ENCODE results near the gene MDFIC. TPM values are rescaled to one million over a fixed set of nuclear protein-coding genes. Genes with fewer than 3 reads are reported as not detected.

The MDFIC gene
- polyA plus RNA-seq, 4 donors: 0.67 to 10.5 (median 4.9) TPM

DNA sequence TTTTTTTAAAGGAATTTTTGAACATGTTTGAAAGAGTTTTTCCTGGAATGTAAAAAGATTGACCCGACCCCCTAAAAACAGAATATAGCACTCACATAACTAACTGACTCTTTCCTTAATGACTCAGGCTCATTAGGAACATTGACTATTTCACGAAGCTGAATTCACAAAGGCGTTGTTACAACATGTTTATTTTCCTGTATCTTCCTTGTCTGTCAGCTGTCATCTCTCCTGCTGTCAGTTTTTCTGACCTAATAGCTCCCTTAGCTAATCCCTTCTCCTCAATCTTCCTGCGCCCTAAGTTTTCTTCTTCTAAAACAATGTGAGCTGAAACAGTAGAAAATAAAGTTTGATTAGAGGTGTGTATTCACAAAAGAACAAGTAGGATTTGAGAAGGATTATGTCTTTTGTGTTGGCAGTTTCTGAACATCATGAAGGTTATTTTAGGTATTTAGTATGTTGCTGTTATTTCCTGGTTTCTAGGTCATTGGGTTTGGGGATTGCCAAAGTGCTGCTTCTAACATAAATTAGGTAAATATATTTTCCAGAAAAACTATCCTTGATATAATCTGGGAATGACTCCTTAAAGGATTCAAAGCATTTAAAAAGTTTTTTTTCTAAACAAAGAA lies 4.6 kb upstream of the MDFIC start:
- no peak for FAIRE-seq
- Histone ChIP-seq H3K27me3 (ENCODE audit: control insufficient read depth in 3 of 3, insufficient read depth in 3 of 3, low read length in 3 of 3) (no peaks in the 10 kb centered on the region), H3K4me1 (ENCODE audit: control insufficient read depth in 3 of 3, insufficient read depth in 2 of 3, low read depth in 1 of 3, low read length in 2 of 3) (no peaks in the 10 kb centered on the region), H3K27ac (ENCODE audit: low read depth in 1 of 3, low read length in 2 of 3) (no peak overlapping the region), H3K4me3 (ENCODE audit: low read depth in 1 of 3, low read length in 3 of 3) (no peak overlapping the region), H3K36me3 (ENCODE audit: control insufficient read depth in 3 of 3, insufficient read depth in 2 of 3, low read depth in 1 of 3, low read length in 3 of 3) (no peaks in the 10 kb centered on the region), H3K9me3 (ENCODE audit: control insufficient read depth in 2 of 2, insufficient read depth in 1 of 2, low read depth in 1 of 2, low read length in 1 of 2) (no peaks in the 10 kb centered on the region)
- 56 to 66% (median 58%) methylated on average over 4 of the region's 4 CpGs for WGBS, 3 donors
- DNase-seq: no peak

- 58 to 72% (median 63%) methylated on average over 3 of the region's 3 CpGs for WGBS, 3 donors
- H3K4me1 ChIP-seq (ENCODE audit: control insufficient read depth in 3 of 3, insufficient read depth in 2 of 3, low read depth in 1 of 3, low read length in 2 of 3): no peaks in the 10 kb centered on the region
- H3K27ac ChIP-seq (ENCODE audit: low read depth in 1 of 3, low read length in 2 of 3): no peak overlapping the region
- no peaks in the 10 kb centered on the region for H3K36me3 ChIP-seq (ENCODE audit: control insufficient read depth in 3 of 3, insufficient read depth in 2 of 3, low read depth in 1 of 3, low read length in 3 of 3)
- no peak overlapping the region for H3K4me3 ChIP-seq (ENCODE audit: low read depth in 1 of 3, low read length in 3 of 3)
- no peak for FAIRE-seq
- DNase-seq: no peak
- no peaks in the 10 kb centered on the region for H3K9me3 ChIP-seq (ENCODE audit: control insufficient read depth in 2 of 2, insufficient read depth in 1 of 2, low read depth in 1 of 2, low read length in 1 of 2)
- H3K27me3 ChIP-seq (ENCODE audit: control insufficient read depth in 3 of 3, insufficient read depth in 3 of 3, low read length in 3 of 3): no peaks in the 10 kb centered on the region
Observed at GRCh38 chr7:114919587-114919986, 2.3 kb upstream of the MDFIC start.

- Histone ChIP-seq H3K36me3 (ENCODE audit: control insufficient read depth in 3 of 3, insufficient read depth in 2 of 3, low read depth in 1 of 3, low read length in 3 of 3) (no peaks in the 10 kb centered on the region), H3K27ac (ENCODE audit: low read depth in 1 of 3, low read length in 2 of 3) (peak overlapping the region; percentile 73 to 97 (median 80)), H3K27me3 (ENCODE audit: control insufficient read depth in 3 of 3, insufficient read depth in 3 of 3, low read length in 3 of 3) (no peaks in the 10 kb centered on the region), H3K9me3 (ENCODE audit: control insufficient read depth in 2 of 2, insufficient read depth in 1 of 2, low read depth in 1 of 2, low read length in 1 of 2) (no peaks in the 10 kb centered on the region), H3K4me1 (ENCODE audit: control insufficient read depth in 3 of 3, insufficient read depth in 2 of 3, low read depth in 1 of 3, low read length in 2 of 3) (peaks cover 0 to 4% (median 0%) of the 10 kb centered on the region in 3 donors), H3K4me3 (ENCODE audit: low read depth in 1 of 3, low read length in 3 of 3) (peak overlapping the region; percentile 77 to 90 (median 79))
- 14 to 36% (median 30%) methylated on average over 15 of the region's 15 CpGs for WGBS, 3 donors
- DNase-seq (no peak), FAIRE-seq (no peak)
Observed at GRCh38 chr7:114921631-114922025, 266 bp upstream of the MDFIC start.

DNA sequence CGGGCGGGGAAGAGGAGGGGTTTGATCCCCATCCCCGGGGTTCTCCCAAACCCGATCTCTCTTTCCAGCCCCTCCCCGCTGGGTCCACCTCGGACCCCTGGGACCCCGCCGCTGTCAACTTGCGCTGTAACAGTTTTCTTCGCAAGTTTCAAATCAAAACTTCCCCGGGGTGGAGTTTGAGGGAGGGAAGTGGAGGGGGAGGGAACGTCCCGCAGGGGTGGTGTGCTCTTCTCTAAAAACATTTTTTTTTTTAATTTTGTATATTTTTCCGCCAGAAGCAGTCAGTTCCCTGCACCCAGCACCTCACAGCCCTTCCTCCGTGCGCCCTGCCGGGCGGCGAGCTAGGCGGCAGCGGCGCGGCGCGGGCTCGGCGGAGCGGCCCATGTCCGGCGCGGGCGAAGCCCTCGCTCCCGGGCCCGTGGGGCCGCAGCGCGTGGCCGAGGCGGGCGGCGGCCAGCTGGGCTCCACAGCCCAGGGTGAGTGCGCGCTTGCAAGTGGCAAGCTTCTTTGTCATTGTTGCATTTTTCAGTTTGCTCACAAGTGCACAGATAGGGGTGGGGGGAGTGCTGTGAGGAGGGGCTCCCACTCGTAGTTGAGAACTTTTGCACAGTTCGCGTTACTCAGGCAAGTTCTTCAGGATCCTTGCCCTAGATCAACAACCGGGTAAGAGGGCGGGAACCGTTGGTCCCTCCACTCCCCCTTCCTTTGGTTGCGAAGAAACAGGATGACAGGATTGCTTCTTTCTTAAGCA lies 933 bp downstream of the MDFIC start:
- H3K36me3 ChIP-seq (ENCODE audit: control insufficient read depth in 3 of 3, insufficient read depth in 2 of 3, low read depth in 1 of 3, low read length in 3 of 3): no peaks in the 10 kb centered on the region
- H3K9me3 ChIP-seq (ENCODE audit: control insufficient read depth in 2 of 2, insufficient read depth in 1 of 2, low read depth in 1 of 2, low read length in 1 of 2): no peaks in the 10 kb centered on the region
- peak overlapping the region; percentile 77 to 90 (median 79) for H3K4me3 ChIP-seq (ENCODE audit: low read depth in 1 of 3, low read length in 3 of 3)
- WGBS, 3 donors: 1 to 2% (median 2%) methylated on average over 44 to 51 of the region's 51 CpGs
- no peaks in the 10 kb centered on the region for H3K27me3 ChIP-seq (ENCODE audit: control insufficient read depth in 3 of 3, insufficient read depth in 3 of 3, low read length in 3 of 3)
- DNase-seq (peak; percentile 30 to 66), FAIRE-seq (no peak)
- H3K27ac ChIP-seq (ENCODE audit: low read depth in 1 of 3, low read length in 2 of 3): peak overlapping the region; percentile 73 to 97 (median 80)
- peaks cover 0 to 4% (median 0%) of the 10 kb centered on the region in 3 donors for H3K4me1 ChIP-seq (ENCODE audit: control insufficient read depth in 3 of 3, insufficient read depth in 2 of 3, low read depth in 1 of 3, low read length in 2 of 3)

- Histone ChIP-seq H3K36me3 (ENCODE audit: control insufficient read depth in 3 of 3, insufficient read depth in 2 of 3, low read depth in 1 of 3, low read length in 3 of 3) (no peaks in the 10 kb centered on the region), H3K27ac (ENCODE audit: low read depth in 1 of 3, low read length in 2 of 3) (peak overlapping the region; percentile 73 to 97 (median 80)), H3K4me3 (ENCODE audit: low read depth in 1 of 3, low read length in 3 of 3) (peak overlapping the region; percentile 77 to 90 (median 79)), H3K9me3 (ENCODE audit: control insufficient read depth in 2 of 2, insufficient read depth in 1 of 2, low read depth in 1 of 2, low read length in 1 of 2) (no peaks in the 10 kb centered on the region), H3K27me3 (ENCODE audit: control insufficient read depth in 3 of 3, insufficient read depth in 3 of 3, low read length in 3 of 3) (no peaks in the 10 kb centered on the region), H3K4me1 (ENCODE audit: control insufficient read depth in 3 of 3, insufficient read depth in 2 of 3, low read depth in 1 of 3, low read length in 2 of 3) (peaks cover 0 to 7% (median 0%) of the 10 kb centered on the region in 3 donors)
- no peak for FAIRE-seq
- DNase-seq: no peak
- WGBS, 3 donors: 12 to 33% (median 28%) methylated on average over 4 of the region's 4 CpGs
Observed at GRCh38 chr7:114923403-114923713, 1.5 kb downstream of the MDFIC start.

DNA sequence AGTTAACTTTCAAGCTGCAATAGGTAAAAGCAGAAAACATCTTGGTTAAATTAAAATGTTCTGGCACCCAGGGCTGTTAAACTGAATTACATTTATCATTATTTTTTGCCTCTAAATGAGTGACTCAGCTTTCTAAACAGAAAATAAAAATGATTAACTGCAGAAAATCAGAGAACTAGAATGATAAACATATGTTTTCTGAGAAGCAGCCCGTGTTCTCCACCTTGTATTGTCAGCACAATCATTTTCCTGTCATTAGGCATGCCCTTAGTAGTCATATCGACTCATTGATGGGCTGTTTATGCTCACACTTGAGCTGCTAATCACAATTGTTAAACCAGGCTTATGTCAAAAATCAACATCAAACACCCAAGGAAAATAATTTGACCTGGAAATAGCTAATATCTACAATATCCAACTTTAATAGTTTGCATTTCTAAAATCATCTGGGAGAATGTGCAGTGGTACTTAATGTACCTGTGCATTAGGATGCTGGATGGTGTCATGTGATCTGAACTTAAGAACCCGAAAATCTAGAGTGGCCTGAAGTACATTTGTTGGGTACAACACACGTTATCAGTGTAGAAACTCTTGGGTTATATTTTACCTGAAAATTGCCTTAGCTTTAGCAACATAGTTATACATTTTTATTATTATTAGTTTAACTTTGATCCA lies 2.3 kb downstream of the MDFIC start:
- DNase-seq: peak in 1 of 2 donors; percentile 12
- FAIRE-seq: no peak
- no peaks in the 10 kb centered on the region for H3K36me3 ChIP-seq (ENCODE audit: control insufficient read depth in 3 of 3, insufficient read depth in 2 of 3, low read depth in 1 of 3, low read length in 3 of 3)
- WGBS, 3 donors: 50 to 75% (median 53%) methylated on average over 4 of the region's 4 CpGs
- H3K27ac ChIP-seq (ENCODE audit: low read depth in 1 of 3, low read length in 2 of 3): peak overlapping the region in 1 of 3 donors; percentile 73
- peaks cover 0 to 11% (median 0%) of the 10 kb centered on the region in 3 donors for H3K4me1 ChIP-seq (ENCODE audit: control insufficient read depth in 3 of 3, insufficient read depth in 2 of 3, low read depth in 1 of 3, low read length in 2 of 3)
- no peaks in the 10 kb centered on the region for H3K9me3 ChIP-seq (ENCODE audit: control insufficient read depth in 2 of 2, insufficient read depth in 1 of 2, low read depth in 1 of 2, low read length in 1 of 2)
- H3K27me3 ChIP-seq (ENCODE audit: control insufficient read depth in 3 of 3, insufficient read depth in 3 of 3, low read length in 3 of 3): no peaks in the 10 kb centered on the region
- H3K4me3 ChIP-seq (ENCODE audit: low read depth in 1 of 3, low read length in 3 of 3): no peak overlapping the region

DNA sequence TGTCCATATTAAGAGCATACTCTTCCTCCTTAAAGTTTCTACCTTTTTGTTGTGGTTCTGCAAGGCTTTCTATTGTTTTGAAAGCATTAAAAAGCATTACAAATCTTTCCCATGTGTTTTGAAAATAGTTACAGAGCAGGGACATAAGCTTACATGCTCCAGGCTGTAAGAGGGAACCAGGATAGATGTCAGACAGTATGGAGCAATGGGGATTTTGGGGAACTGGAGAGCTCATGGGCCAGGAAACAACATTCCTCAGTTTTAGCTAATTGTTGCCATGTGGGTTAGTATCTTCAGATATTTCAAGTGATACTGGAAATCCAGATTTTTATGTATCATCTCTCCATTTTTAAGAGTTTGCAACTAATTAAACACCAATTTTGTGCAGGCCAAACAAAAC lies 3.5 kb downstream of the MDFIC start:
- no peak overlapping the region for H3K27ac ChIP-seq (ENCODE audit: low read depth in 1 of 3, low read length in 2 of 3)
- no peak for FAIRE-seq

GRCh38 chr7:114928060-114928459 lies 6.2 kb downstream of the MDFIC start:
- Histone ChIP-seq H3K27ac (ENCODE audit: low read depth in 1 of 3, low read length in 2 of 3) (peak overlapping the region in 1 of 3 donors; percentile 17), H3K27me3 (ENCODE audit: control insufficient read depth in 3 of 3, insufficient read depth in 3 of 3, low read length in 3 of 3) (no peaks in the 10 kb centered on the region), H3K4me1 (ENCODE audit: control insufficient read depth in 3 of 3, insufficient read depth in 2 of 3, low read depth in 1 of 3, low read length in 2 of 3) (peaks cover 0 to 14% (median 0%) of the 10 kb centered on the region in 3 donors), H3K36me3 (ENCODE audit: control insufficient read depth in 3 of 3, insufficient read depth in 2 of 3, low read depth in 1 of 3, low read length in 3 of 3) (no peaks in the 10 kb centered on the region), H3K4me3 (ENCODE audit: low read depth in 1 of 3, low read length in 3 of 3) (no peak overlapping the region), H3K9me3 (ENCODE audit: control insufficient read depth in 2 of 2, insufficient read depth in 1 of 2, low read depth in 1 of 2, low read length in 1 of 2) (no peaks in the 10 kb centered on the region)
- DNase-seq (no peak), FAIRE-seq (no peak)
- WGBS, 3 donors: 31 to 70% (median 70%) methylated on average over 2 of the region's 2 CpGs

More for the DNA sequence above, 3.5 kb downstream of the MDFIC start:
- no peak overlapping the region for H3K4me3 ChIP-seq (ENCODE audit: low read depth in 1 of 3, low read length in 3 of 3)
- H3K36me3 ChIP-seq (ENCODE audit: control insufficient read depth in 3 of 3, insufficient read depth in 2 of 3, low read depth in 1 of 3, low read length in 3 of 3): no peaks in the 10 kb centered on the region
- no peak for DNase-seq
- peaks cover 0 to 11% (median 0%) of the 10 kb centered on the region in 3 donors for H3K4me1 ChIP-seq (ENCODE audit: control insufficient read depth in 3 of 3, insufficient read depth in 2 of 3, low read depth in 1 of 3, low read length in 2 of 3)
- H3K9me3 ChIP-seq (ENCODE audit: control insufficient read depth in 2 of 2, insufficient read depth in 1 of 2, low read depth in 1 of 2, low read length in 1 of 2): no peaks in the 10 kb centered on the region
- H3K27me3 ChIP-seq (ENCODE audit: control insufficient read depth in 3 of 3, insufficient read depth in 3 of 3, low read length in 3 of 3): no peaks in the 10 kb centered on the region

Measured in small intestine (tissue), 7 donors.